Mesothelial cell of epicardium (in vitro differentiated cells): ENCODE data around the gene SLC30A9. TPM values are rescaled to one million over a fixed set of nuclear protein-coding genes. Genes with fewer than 3 reads are reported as not detected.

ENCODE experiments used
- DNase-seq, 2 experiments: peaks; one replicate each; pipeline ENCODE4 v3.0.0; 2021; ENCODE audit warnings: low spot score in 2 of 2; ENCODE audit not compliant: unreplicated experiment in 2 of 2
- H3K27ac Mint-ChIP-seq: 2 replicates; pipeline ENCODE4 v1.8.0; 2021; ENCODE audit warnings: mixed read lengths
- H3K27me3 Mint-ChIP-seq: 2 replicates; pipeline ENCODE4 v1.8.0; 2021; ENCODE audit warnings: low read depth, mixed read lengths
- H3K36me3 Mint-ChIP-seq: 2 replicates; pipeline ENCODE4 v1.8.0; 2021; ENCODE audit warnings: mixed read lengths
- H3K4me1 Mint-ChIP-seq: 2 replicates; pipeline ENCODE4 v1.8.0; 2021; ENCODE audit warnings: mixed read lengths
- H3K4me3 Mint-ChIP-seq: 2 replicates; pipeline ENCODE4 v1.8.0; 2021; ENCODE audit warnings: mild to moderate bottlenecking, moderate library complexity, mixed read lengths
- H3K9me3 Mint-ChIP-seq: 2 replicates; pipeline ENCODE4 v1.8.0; 2021; ENCODE audit warnings: mixed read lengths
- total RNA-seq: library from RNA; stranded (reverse); gene quantifications from 3 replicates; pipeline ENCODE4 v1.2.1, GENCODE V29; 2021
- TF ChIP-seq, protein P1 (sequence below): fragments of 200-600 bp; sonication (generic); IDR thresholded peaks from one replicate; pipeline ENCODE4 v1.5.0; 2021; ENCODE audit warnings: antibody characterized with exemption; ENCODE audit not compliant: unreplicated experiment

SLC30A9 gene
- total RNA-seq: 55.8 to 59.2 TPM (median 57.9 TPM) in 3 replicates

DNA sequence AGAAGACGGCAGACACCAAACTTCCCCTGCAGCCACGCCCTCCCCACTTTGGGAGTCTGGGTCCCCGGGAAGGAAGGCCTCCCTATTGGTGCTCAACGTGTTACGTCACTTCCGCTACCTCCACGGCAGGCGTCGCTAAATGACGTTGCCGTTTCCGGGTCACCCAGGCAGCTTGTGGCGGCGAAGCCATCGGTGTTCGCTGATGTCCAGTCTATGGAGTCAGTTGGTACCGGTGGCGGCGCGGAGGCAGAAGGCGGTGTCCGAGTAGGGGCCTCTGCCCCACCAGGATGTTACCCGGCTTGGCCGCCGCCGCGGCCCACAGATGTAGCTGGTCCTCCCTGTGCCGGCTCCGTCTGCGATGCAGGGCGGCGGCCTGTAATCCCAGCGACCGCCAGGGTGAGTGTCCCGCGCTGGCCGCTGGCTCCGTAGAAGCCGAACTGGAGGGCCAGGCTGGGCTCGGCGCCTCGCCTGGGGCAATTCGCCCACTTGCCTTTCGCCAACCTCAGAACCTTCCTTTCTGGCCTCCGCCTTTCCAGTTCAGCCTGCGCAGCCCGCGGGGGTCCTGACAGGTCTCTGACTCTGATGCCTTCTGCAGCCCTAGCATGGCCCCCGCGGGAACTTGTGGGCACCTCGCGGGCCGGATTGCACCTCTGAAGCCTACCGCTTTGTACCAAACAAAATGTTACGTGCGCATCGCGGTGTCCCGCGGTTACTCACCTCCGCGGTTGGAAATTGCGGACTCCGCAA lies at the start of gene SLC30A9:
Gene SLC30A9, plus strand, starts transcription at position 166 of the 747 bp plus-strand sequence. Its CDS starts 122 bp downstream, at position 288.
- Mint-ChIP-seq H3K36me3 (peaks cover 3% of the 10 kb centered on the region), H3K4me1 (peaks cover 27% of the 10 kb centered on the region), H3K9me3 (no peaks in the 10 kb centered on the region), H3K4me3 (peak within 1 kb of the TSS; percentile 100), H3K27ac (peak within 1 kb of the TSS; percentile 99), H3K27me3 (no peaks in the 10 kb centered on the region)
- DNase-seq: peak; percentile 78 to 89
- TF ChIP-seq, protein P1, sequence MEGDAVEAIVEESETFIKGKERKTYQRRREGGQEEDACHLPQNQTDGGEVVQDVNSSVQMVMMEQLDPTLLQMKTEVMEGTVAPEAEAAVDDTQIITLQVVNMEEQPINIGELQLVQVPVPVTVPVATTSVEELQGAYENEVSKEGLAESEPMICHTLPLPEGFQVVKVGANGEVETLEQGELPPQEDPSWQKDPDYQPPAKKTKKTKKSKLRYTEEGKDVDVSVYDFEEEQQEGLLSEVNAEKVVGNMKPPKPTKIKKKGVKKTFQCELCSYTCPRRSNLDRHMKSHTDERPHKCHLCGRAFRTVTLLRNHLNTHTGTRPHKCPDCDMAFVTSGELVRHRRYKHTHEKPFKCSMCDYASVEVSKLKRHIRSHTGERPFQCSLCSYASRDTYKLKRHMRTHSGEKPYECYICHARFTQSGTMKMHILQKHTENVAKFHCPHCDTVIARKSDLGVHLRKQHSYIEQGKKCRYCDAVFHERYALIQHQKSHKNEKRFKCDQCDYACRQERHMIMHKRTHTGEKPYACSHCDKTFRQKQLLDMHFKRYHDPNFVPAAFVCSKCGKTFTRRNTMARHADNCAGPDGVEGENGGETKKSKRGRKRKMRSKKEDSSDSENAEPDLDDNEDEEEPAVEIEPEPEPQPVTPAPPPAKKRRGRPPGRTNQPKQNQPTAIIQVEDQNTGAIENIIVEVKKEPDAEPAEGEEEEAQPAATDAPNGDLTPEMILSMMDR: no peak

DNA sequence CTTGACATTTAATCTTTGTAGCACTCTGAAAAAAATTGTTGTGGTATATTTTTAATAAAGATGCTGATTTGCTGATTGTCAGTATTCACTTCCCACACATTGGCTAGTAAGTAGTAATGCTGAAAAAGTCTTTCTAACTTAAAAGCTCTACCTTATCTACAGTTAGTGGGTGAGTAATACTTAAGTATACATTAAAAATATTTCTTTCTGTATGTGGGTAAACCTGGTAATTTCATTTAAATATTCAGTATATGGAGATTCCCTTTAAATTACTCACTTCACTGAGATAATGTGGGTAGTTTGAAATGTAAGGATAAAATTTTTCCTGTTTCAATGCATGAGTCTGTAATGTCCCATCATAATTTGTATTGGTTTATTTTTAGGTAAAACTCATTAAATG lies 49.5 kb upstream of the SLC30A9 start:
- TF ChIP-seq, protein P1: no peak
- Mint-ChIP-seq H3K4me3 (no peak overlapping the region), H3K27me3 (no peaks in the 10 kb centered on the region), H3K4me1 (peaks cover 14% of the 10 kb centered on the region), H3K36me3 (peaks cover 19% of the 10 kb centered on the region), H3K9me3 (no peaks in the 10 kb centered on the region), H3K27ac (no peak overlapping the region)
- DNase-seq: no peak

DNA sequence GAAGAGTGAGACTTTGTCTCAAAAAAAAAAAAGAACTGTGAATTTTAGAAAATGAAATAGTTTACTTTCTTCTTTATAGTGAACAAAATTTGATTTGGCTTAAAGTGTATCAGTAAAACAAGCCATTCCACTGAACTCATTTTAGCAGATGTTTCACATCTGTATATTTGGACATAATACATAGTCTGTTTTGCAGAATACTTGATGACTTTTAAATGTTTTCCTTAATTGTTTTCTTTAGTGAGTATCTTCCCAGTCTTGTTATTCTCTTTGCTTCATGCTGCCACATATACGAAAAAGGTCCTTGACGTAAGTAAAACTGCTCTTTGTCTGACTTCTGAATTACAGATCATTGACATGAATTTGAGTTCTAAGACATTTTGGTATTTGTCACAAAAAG lies 46.8 kb upstream of the SLC30A9 start:
- Mint-ChIP-seq H3K4me3 (no peak overlapping the region), H3K27ac (no peak overlapping the region), H3K36me3 (peaks cover 19% of the 10 kb centered on the region), H3K27me3 (no peaks in the 10 kb centered on the region), H3K9me3 (no peaks in the 10 kb centered on the region), H3K4me1 (no peaks in the 10 kb centered on the region)
- TF ChIP-seq, protein P1: no peak
- DNase-seq: no peak

DNA sequence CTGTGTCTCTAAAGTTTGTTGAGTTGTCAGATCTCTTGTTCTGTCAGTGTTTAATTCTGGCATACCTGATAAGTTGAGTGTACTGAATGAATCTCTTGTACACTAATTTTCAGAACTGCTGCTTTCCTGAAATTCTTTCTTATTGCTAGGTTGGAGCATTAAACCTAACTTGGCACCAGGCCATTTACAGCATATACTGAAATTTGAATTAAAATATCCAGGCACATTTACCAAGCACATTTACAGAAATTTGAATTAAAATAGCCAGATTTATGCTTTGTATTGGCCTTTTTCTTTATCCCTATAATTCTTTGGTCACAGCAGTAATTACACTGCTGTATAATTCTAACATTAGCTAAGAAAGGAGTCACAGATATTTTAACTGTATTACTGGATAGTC lies 46.2 kb upstream of the SLC30A9 start:
- Mint-ChIP-seq H3K36me3 (peaks cover 20% of the 10 kb centered on the region), H3K4me3 (no peak overlapping the region), H3K27ac (no peak overlapping the region), H3K9me3 (no peaks in the 10 kb centered on the region), H3K27me3 (no peaks in the 10 kb centered on the region), H3K4me1 (no peaks in the 10 kb centered on the region)
- no peak for DNase-seq
- TF ChIP-seq, protein P1: no peak

DNA sequence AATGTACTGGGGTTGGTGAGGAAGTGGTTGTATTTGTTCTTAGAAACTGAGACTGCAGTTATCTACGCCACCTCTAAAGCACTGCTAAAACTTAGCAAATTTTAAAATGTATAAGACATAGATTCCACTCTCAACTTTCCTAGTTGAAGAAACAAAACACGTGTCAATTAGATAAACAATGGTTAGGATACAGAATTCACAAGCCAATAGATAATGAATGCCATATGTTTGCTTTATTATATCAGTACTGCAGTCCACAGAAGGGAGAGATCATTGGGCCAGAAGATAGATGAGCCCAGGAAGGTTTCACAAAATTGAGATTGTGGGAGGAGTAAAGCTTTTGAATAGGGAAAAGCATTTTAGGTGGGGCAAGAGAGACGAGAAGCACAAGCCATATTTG lies 40.8 kb upstream of the SLC30A9 start:
- peaks cover 20% of the 10 kb centered on the region for H3K36me3 Mint-ChIP-seq
- no peak overlapping the region for H3K4me3 Mint-ChIP-seq
- no peak for DNase-seq
- H3K27me3 Mint-ChIP-seq: no peaks in the 10 kb centered on the region
- TF ChIP-seq, protein P1: no peak
- no peaks in the 10 kb centered on the region for H3K4me1 Mint-ChIP-seq
- H3K9me3 Mint-ChIP-seq: no peaks in the 10 kb centered on the region
- H3K27ac Mint-ChIP-seq: no peak overlapping the region
